HEK293T (cell line): Measurements from ENCODE around the gene PTPRA.

Source experiments
- CTCF ChIA-PET: fragments of 350-600 bp; formaldehyde crosslinking; extraction: SDS; loops from one replicate; lab custom pipeline; 2021; ENCODE audit warnings: antibody characterized with exemption, inconsistent platforms; lab: Yijun Ruan, JAX
- POLR2A ChIA-PET: fragments of 350-600 bp; formaldehyde crosslinking; extraction: SDS; loops from one replicate; lab custom pipeline; 2020; ENCODE audit warnings: antibody characterized with exemption, inconsistent platforms; lab: Yijun Ruan, JAX
- DNase-seq: peaks from one replicate; pipeline ENCODE4 v3.0.0; 2012; ENCODE audit warnings: mixed read lengths; ENCODE audit errors: extremely low spot score
- ARNT ChIP-seq: fragments of 450-650 bp; IDR thresholded peaks from 2 replicates; pipeline ENCODE4 v1.6.1; 2017; ENCODE audit warnings: mild to moderate bottlenecking
- BHLHE40 ChIP-seq: fragments of 450-650 bp; IDR thresholded peaks from 2 replicates; pipeline ENCODE4 v1.6.1; 2016; ENCODE audit warnings: mild to moderate bottlenecking, moderate library complexity, borderline replicate concordance
- CTBP1 ChIP-seq: fragments of 450-650 bp; IDR thresholded peaks from 2 replicates; pipeline ENCODE4 v1.6.1; 2016; ENCODE audit warnings: borderline replicate concordance
- ELF4 ChIP-seq: fragments of 450-650 bp; IDR thresholded peaks from 2 replicates; pipeline ENCODE4 v1.6.1; 2017; ENCODE audit warnings: antibody characterized with exemption
- FOXA1 ChIP-seq: fragments of 450-650 bp; IDR thresholded peaks from 2 replicates; pipeline ENCODE4 v1.6.1; 2016; ENCODE audit warnings: mild to moderate bottlenecking
- FOXK2 ChIP-seq: fragments of 450-650 bp; IDR thresholded peaks from 2 replicates; pipeline ENCODE4 v1.6.1; 2016; ENCODE audit warnings: mild to moderate bottlenecking
- FOXM1 ChIP-seq: fragments of 450-650 bp; IDR thresholded peaks from 2 replicates; pipeline ENCODE4 v1.6.1; 2017; ENCODE audit warnings: mild to moderate bottlenecking, borderline replicate concordance
- HDGF ChIP-seq: fragments of 450-650 bp; IDR thresholded peaks from 2 replicates; pipeline ENCODE4 v1.6.1; 2017; ENCODE audit warnings: antibody characterized with exemption, borderline replicate concordance
- L3MBTL2 ChIP-seq: fragments of 450-650 bp; conservative IDR thresholded peaks from 2 replicates; pipeline ENCODE4 v1.6.1; 2016; ENCODE audit warnings: mild to moderate bottlenecking
- LEF1 ChIP-seq: fragments of 450-650 bp; IDR thresholded peaks from 2 replicates; pipeline ENCODE4 v1.6.1; 2017; ENCODE audit warnings: mild to moderate bottlenecking, borderline replicate concordance
- NFRKB ChIP-seq: fragments of 450-650 bp; IDR thresholded peaks from 2 replicates; pipeline ENCODE4 v1.6.1; 2016; ENCODE audit warnings: mild to moderate bottlenecking, moderate library complexity
- SP1 ChIP-seq: fragments of 450-650 bp; IDR thresholded peaks from 2 replicates; pipeline ENCODE4 v1.6.1; 2017
- SUZ12 ChIP-seq: fragments of 450-650 bp; IDR thresholded peaks from 2 replicates; pipeline ENCODE4 v1.6.1; 2016; ENCODE audit warnings: mild to moderate bottlenecking
- TARDBP ChIP-seq: fragments of 450-650 bp; IDR thresholded peaks from 2 replicates; pipeline ENCODE4 v1.6.1; 2016
- ZNF384 ChIP-seq: fragments of 450-650 bp; IDR thresholded peaks from 2 replicates; pipeline ENCODE4 v1.6.1; 2016
- TF ChIP-seq, protein P1 (sequence below): fragments of 450-650 bp; IDR thresholded peaks from 2 replicates; pipeline ENCODE4 v1.6.1; 2016

PTPRA gene

GRCh38 chr20:3027987-3028386 lies 154.7 kb downstream of the PTPRA start:
- DNase-seq = no peak
- no peak for TF ChIP-seq HDGF
- no peak for TF ChIP-seq FOXK2
- TF ChIP-seq SUZ12 = no peak
- no peak for TF ChIP-seq CTBP1
- no peak for TF ChIP-seq ELF4
- ChIA-PET CTCF (no interaction called here), POLR2A (no interaction called here)

DNA sequence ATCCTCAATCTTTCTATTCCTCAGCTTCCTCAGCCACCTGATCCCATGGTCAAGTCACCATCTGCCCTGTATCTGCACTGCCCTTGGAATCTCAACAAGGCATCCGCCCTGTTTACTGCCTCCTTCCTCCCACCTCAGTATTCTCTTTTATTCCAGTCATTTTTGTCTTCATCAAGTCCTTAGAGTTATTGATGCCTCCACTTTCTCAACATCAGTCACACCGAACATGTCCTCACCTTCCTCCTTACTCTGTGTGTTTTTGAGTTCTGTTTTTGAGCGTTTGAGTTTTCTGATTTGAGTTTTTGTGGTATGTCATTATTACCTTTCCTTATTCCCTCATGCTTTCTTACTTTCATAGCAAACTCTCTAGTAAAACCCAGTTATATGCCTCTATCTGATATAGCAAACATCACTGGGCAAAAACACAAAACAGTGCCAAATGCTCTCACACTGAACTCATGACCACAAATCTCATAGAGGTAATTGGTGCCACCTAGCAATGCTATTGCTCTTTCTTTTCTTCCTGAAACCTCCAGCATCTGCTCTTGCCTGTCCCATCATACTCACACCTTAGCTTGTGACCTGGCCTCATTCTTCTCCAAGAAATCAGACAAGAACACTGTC lies 158.4 kb downstream of the PTPRA start:
- DNase-seq = no peak
- TF ChIP-seq CTBP1 (no peak), FOXK2 (no peak), ZNF384 (no peak), BHLHE40 (no peak), SP1 (no peak), ELF4 (no peak), NFRKB (no peak), HDGF (no peak), FOXA1 (no peak), ARNT (no peak), LEF1 (no peak), L3MBTL2 (no peak), TARDBP (no peak), FOXM1 (no peak)
- TF ChIP-seq, protein P1, sequence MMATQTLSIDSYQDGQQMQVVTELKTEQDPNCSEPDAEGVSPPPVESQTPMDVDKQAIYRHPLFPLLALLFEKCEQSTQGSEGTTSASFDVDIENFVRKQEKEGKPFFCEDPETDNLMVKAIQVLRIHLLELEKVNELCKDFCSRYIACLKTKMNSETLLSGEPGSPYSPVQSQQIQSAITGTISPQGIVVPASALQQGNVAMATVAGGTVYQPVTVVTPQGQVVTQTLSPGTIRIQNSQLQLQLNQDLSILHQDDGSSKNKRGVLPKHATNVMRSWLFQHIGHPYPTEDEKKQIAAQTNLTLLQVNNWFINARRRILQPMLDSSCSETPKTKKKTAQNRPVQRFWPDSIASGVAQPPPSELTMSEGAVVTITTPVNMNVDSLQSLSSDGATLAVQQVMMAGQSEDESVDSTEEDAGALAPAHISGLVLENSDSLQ = no peak
- CTCF ChIA-PET = no interaction called here
- POLR2A ChIA-PET = no interaction called here

GRCh38 chr20:3032624-3033023 lies 159.3 kb downstream of the PTPRA start:
- DNase-seq = no peak
- CTCF ChIA-PET = no interaction called here
- TF ChIP-seq HDGF (no peak), ARNT (no peak), CTBP1 (no peak), TARDBP (no peak), SP1 (no peak), FOXM1 (no peak), L3MBTL2 (no peak), BHLHE40 (no peak), FOXK2 (no peak), NFRKB (no peak)
- POLR2A ChIA-PET = no interaction called here

DNA sequence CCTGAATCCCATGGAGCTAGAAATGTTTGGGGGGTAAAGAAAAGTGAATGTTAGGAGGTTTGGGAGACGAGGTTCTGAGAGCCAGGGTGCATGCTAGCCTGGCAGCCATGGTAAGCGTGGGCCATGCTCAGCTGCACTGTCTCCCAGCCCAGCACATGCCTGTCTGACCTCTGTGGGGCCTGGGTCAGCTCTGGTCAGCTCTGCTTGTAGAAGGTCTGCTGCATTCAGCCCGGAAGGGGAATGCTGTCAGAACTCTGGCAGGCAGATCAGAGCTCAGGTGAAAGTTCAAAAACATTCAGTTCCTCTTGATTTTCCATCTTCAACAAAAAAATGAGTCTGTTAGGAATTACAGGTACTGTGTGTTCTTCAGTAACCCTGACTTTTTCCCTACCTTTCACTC lies 164.4 kb downstream of the PTPRA start:
- DNase-seq = no peak
- ChIA-PET POLR2A (no interaction called here), CTCF (interaction anchor here (0.5 kb wide), 1 partner anchor 15 kb away, joined by 3 read pairs; no protein-coding TSS in a partner anchor)
- TF ChIP-seq FOXM1 = no peak
- TF ChIP-seq CTBP1 = no peak
- TF ChIP-seq ELF4 = no peak
- TF ChIP-seq, protein P1 = no peak
- no peak for TF ChIP-seq ARNT
- TF ChIP-seq NFRKB = no peak
- TF ChIP-seq TARDBP = no peak
- TF ChIP-seq FOXA1 = no peak
- TF ChIP-seq LEF1 = no peak
- no peak for TF ChIP-seq SP1
- TF ChIP-seq SUZ12 = no peak
- no peak for TF ChIP-seq HDGF
- no peak for TF ChIP-seq ZNF384
- no peak for TF ChIP-seq L3MBTL2

DNA sequence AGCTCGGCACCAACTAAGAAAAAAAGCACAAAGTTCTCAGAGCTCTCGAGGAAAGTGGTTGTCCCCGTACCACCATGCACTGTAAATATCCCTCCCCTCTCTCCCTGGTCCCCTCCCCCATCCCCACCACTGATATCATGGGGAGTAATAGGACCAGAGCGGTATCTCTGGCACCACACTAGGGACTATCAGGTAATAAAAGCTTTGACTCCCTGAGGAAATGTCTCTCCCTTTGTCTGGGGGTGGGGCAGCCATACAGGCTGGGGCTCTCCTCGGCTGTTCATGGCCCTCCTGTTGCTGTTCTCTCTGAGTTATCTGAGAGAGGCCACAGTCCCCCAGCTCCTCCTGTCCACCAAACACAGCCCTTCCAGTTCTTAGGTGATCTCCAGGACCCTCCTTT lies 165.2 kb downstream of the PTPRA start:
- DNase-seq = no peak
- no peak for TF ChIP-seq BHLHE40
- TF ChIP-seq L3MBTL2 = no peak
- no peak for TF ChIP-seq ZNF384
- TF ChIP-seq NFRKB = no peak
- TF ChIP-seq FOXA1 = no peak
- TF ChIP-seq TARDBP = no peak
- no peak for TF ChIP-seq FOXK2
- TF ChIP-seq SP1 = no peak
- TF ChIP-seq CTBP1 = no peak
- TF ChIP-seq LEF1 = no peak
- TF ChIP-seq SUZ12 = no peak
- no peak for TF ChIP-seq ELF4
- TF ChIP-seq FOXM1 = no peak
- no peak for TF ChIP-seq ARNT
- TF ChIP-seq HDGF = no peak
- TF ChIP-seq, protein P1 = no peak
- ChIA-PET CTCF (no interaction called here), POLR2A (no interaction called here)

DNA sequence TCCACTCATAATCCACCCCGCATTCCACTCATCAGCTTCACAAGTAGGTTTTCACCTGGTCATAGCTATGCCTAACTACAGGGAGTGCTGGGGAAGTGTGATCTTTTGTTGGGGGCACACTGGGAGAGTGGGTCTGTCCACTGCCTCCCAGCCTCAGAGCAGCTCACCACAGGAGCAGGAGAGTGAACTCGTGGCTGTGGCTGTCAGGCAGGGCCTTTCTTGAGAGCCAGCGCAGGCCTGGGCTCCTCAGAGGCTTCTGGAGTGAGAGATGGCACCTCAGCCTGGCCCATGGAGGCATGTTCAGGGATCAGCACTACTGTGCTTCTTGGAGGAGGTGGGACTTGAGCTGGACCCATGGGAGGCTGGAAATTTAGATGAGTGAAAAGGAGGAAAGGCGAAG lies 166.1 kb downstream of the PTPRA start:
- POLR2A ChIA-PET = no interaction called here
- TF ChIP-seq, protein P1 = no peak
- TF ChIP-seq ARNT = no peak
- TF ChIP-seq BHLHE40 = no peak
- TF ChIP-seq FOXK2 = no peak
- CTCF ChIA-PET = no interaction called here
- DNase-seq = no peak
